ENCODE results near the gene NT5DC2. TPM values are rescaled to one million over a fixed set of nuclear protein-coding genes. Genes with fewer than 3 reads are reported as not detected.

Gene NT5DC2
- 44.1 and 64.9 TPM in 2 replicates for total RNA-seq (2012; rRNA removed)

DNA sequence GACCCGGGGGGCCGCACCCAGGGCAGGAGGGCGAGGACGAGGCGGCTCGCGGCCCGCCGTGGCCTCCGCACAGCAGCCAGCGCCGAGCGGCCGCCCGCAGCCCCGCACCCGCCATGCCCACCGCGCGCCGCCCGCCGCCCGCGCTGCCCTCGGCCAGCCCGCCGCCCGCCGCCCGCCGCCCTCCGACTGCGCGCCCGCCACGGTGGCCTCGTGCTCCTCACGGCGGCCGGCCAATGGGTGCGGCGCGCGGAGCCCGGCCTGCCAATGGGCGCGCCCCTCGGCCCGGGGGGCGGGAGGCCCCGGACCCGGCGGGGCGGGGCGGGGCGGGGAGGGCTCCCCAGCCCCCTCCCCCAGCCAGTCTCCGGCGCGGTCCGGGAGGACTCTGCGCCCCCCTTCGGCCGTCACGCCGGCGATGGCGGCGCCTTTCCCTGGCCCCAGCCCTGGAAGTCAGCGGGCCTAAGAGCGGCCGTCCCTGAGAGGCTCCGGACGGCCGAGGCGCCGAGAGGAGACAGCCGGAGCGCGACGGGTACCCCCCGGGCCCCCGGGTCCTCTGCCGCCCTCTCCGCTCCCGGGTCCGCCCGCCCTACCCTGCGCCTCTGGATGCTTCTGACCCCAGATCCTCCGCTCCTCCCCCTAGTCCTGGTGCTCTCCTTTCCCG lies at the start of gene NT5DC2:
Gene NT5DC2 (minus strand): TSS at position 235 of the 658 bp plus-strand sequence. CDS start 120 bp downstream, at position 115.
- Histone ChIP-seq H3K4me1 (ENCODE audit: control insufficient read depth, insufficient read depth, low read length) (peaks cover 47% of the 10 kb centered on the region), H3K4me3 (ENCODE audit: low read length) (peak within 1 kb of the TSS; percentile 84), H3K36me3 (ENCODE audit: insufficient read depth, low read length) (peaks cover 5% of the 10 kb centered on the region), H3K9ac (ENCODE audit: low read depth, low read length) (peak within 1 kb of the TSS; percentile 83), H3K27me3 (ENCODE audit: control insufficient read depth, insufficient read depth, low read length) (no peaks in the 10 kb centered on the region), H3K9me3 (replicated peaks; ENCODE audit: low read length) (no peaks in the 10 kb centered on the region), H3K4me2 (ENCODE audit: low read length) (peak within 1 kb of the TSS; percentile 90)

DNA sequence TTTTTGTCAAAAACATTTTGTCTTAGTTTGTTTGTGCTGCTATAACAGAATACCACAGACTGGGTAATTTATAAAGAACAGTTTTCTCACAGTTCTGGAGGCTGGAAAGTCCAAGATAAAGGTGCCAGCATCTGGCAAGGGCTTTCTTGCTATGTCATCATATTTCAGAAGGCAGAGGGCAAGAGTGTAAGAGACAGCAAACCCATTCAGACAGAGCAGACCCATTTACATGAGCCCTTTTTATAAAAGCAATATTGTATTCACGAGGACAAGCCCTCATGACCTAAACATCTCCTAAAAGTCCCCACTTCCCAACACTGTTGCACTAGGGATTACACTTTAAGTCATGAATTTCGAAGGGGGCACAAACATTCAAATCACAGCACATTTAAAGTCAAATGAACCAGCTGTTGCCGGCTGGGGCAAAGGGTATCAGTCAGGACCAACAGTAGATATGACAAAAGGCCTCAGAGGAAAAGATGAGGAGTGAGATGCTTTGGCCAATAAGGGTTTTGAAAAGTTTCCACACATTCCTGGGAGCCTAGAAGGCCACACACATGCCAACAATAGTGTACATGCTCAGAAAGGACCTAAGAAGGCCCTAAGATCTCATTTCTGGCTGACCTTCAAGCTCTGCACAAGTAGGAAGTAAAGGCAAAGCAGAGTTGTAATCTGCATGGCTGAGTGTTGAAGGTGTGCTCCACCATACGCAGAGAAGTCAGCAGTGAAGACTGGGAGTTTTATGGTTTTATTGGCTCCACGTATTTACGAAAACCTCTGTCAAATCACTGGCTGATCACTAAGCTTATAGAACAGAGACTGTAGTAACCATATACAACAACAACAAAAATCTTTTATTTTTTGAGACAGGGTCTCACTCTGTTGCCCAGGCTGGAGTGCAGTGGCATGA lies 40.7 kb upstream of the NT5DC2 start:
- peaks cover 45% of the 10 kb centered on the region for H3K36me3 ChIP-seq (ENCODE audit: insufficient read depth, low read length)
- H3K4me1 ChIP-seq (ENCODE audit: control insufficient read depth, insufficient read depth, low read length) = peaks cover 9% of the 10 kb centered on the region
- no peak overlapping the region for H3K9ac ChIP-seq (ENCODE audit: low read depth, low read length)
- H3K9me3 ChIP-seq (replicated peaks; ENCODE audit: low read length) = no peaks in the 10 kb centered on the region
- no peak overlapping the region for H3K4me2 ChIP-seq (ENCODE audit: low read length)
- no peaks in the 10 kb centered on the region for H3K27me3 ChIP-seq (ENCODE audit: control insufficient read depth, insufficient read depth, low read length)
- H3K4me3 ChIP-seq (ENCODE audit: low read length) = no peak overlapping the region

DNA sequence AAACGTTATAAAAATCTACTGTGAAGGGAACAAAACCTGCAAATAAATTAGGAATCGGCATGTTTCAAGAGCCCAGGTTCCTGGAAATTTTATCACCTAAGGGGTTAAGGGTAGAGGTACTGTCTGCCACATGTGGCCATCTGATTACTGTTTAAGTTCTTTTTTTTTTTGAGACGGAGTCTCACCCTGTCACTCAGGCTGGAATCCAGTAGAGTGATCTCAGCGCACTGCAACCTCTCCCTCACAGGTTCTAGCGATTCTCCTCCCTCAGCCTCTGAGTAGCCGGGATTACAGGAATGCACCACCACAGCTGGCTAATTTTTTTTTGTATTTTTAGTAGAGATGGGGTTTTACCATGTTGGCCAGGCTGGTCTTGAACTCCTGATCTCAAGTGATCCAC lies 38.6 kb upstream of the NT5DC2 start:
- no peaks in the 10 kb centered on the region for H3K9me3 ChIP-seq (replicated peaks; ENCODE audit: low read length)
- H3K9ac ChIP-seq (ENCODE audit: low read depth, low read length) = no peak overlapping the region
- H3K4me1 ChIP-seq (ENCODE audit: control insufficient read depth, insufficient read depth, low read length) = peaks cover 9% of the 10 kb centered on the region
- H3K27me3 ChIP-seq (ENCODE audit: control insufficient read depth, insufficient read depth, low read length) = no peaks in the 10 kb centered on the region
- peaks cover 30% of the 10 kb centered on the region for H3K36me3 ChIP-seq (ENCODE audit: insufficient read depth, low read length)
- no peak overlapping the region for H3K4me2 ChIP-seq (ENCODE audit: low read length)
- no peak overlapping the region for H3K4me3 ChIP-seq (ENCODE audit: low read length)

DNA sequence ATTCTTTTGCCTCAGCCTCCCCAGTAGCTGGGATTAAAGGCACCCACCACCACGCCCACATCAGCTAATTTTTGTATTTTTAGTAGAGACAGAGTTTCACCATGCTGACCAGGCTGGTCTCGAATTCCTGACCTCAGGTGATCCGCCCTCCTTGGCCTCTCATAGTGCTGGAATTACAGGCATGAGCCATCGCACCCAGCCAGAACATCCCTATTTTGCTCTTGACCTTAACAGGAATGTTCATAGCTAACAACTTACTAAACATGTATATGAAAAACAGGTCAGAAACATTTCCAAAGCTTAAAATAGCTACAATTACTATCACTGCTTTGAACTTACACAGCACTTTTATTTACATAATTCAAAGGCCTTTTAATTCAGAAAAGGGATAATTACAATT lies 36.4 kb upstream of the NT5DC2 start:
- no peaks in the 10 kb centered on the region for H3K9me3 ChIP-seq (replicated peaks; ENCODE audit: low read length)
- peaks cover 9% of the 10 kb centered on the region for H3K4me1 ChIP-seq (ENCODE audit: control insufficient read depth, insufficient read depth, low read length)
- no peak overlapping the region for H3K4me2 ChIP-seq (ENCODE audit: low read length)
- H3K27me3 ChIP-seq (ENCODE audit: control insufficient read depth, insufficient read depth, low read length) = no peaks in the 10 kb centered on the region
- no peak overlapping the region for H3K9ac ChIP-seq (ENCODE audit: low read depth, low read length)
- peaks cover 25% of the 10 kb centered on the region for H3K36me3 ChIP-seq (ENCODE audit: insufficient read depth, low read length)
- H3K4me3 ChIP-seq (ENCODE audit: low read length) = no peak overlapping the region

DNA sequence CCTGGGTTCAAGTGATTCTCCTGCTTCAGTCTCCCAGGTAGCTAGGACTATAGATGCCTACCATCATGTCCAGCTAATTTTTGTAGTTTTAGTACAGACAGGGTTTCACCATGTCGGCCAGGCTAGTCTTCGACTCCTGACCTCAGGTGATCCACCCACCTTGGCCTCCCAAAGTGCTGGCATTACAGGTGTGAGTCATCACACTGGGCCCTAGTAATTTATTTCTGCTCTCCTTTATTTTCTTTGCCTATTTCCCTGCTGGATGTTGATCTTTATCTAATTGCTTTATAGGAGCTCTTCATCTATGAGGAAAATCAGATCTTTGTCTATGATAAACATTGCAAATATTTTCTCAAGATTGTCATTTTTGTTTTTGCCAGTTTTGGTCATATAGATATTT lies 34.4 kb upstream of the NT5DC2 start:
- Histone ChIP-seq H3K36me3 (ENCODE audit: insufficient read depth, low read length) (peaks cover 22% of the 10 kb centered on the region), H3K9me3 (replicated peaks; ENCODE audit: low read length) (no peaks in the 10 kb centered on the region), H3K4me1 (ENCODE audit: control insufficient read depth, insufficient read depth, low read length) (peaks cover 9% of the 10 kb centered on the region)

DNA sequence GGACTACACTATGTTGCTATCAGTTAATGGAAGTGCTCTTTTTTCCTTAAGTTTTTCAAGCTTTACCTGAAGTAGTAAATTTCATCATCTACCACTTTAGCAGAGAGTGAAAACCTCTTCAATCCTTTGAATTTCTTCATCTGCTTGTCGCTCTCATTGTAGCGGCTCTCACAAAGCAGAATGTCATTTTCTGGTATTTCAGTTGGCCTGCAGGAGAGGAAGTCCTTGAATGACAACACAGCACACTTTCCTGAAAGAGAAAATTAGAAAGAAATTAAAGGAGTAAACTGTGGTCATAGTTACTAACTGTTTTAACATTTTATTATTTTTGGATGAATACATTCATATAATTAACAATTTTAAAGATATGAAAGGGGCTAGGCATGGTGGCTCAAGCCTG lies 30.3 kb upstream of the NT5DC2 start:
- no peak overlapping the region for H3K4me2 ChIP-seq (ENCODE audit: low read length)
- H3K36me3 ChIP-seq (ENCODE audit: insufficient read depth, low read length) = peaks cover 52% of the 10 kb centered on the region

More for the DNA sequence above, 34.4 kb upstream of the NT5DC2 start:
- Histone ChIP-seq H3K4me2 (ENCODE audit: low read length) (no peak overlapping the region), H3K27me3 (ENCODE audit: control insufficient read depth, insufficient read depth, low read length) (no peaks in the 10 kb centered on the region), H3K9ac (ENCODE audit: low read depth, low read length) (no peak overlapping the region), H3K4me3 (ENCODE audit: low read length) (no peak overlapping the region)

DNA sequence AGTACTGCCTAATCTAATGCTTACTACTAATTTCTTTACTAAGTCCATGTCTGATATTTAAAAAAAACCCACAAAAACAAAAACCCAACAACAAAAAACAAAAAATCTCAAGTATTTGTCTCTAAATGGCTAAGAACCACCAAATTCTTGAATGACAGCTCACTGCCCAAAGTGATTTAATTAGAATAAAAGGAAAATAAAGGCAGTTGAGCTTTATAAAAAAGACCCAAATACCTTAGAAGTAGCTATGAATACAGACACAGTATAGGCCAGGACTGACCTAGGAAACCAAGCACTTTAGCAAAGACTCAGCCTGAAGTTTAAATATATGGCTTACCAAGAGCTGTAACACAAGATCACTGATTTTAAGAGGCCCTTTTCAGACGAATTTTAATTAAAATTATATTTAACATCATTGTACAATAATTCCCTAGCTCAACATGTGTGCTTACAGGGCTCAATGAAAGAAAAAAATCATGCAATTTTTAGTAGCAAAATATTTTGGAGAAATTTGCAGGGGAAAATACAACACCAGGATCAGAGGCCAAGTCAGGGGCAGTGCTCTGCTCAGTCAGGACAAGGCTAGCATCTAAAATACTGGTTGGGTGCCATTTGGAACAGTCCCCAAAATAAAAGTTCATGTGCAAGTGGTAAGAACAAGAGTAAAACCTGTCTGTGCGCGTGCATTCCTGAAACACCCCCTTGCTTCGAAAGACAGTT lies 27.5 kb upstream of the NT5DC2 start:
- no peak overlapping the region for H3K4me3 ChIP-seq (ENCODE audit: low read length)
- peaks cover 70% of the 10 kb centered on the region for H3K36me3 ChIP-seq (ENCODE audit: insufficient read depth, low read length)
- H3K9me3 ChIP-seq (replicated peaks; ENCODE audit: low read length) = no peaks in the 10 kb centered on the region
- H3K4me2 ChIP-seq (ENCODE audit: low read length) = no peak overlapping the region
- H3K9ac ChIP-seq (ENCODE audit: low read depth, low read length) = no peak overlapping the region
- H3K27me3 ChIP-seq (ENCODE audit: control insufficient read depth, insufficient read depth, low read length) = no peaks in the 10 kb centered on the region
- H3K4me1 ChIP-seq (ENCODE audit: control insufficient read depth, insufficient read depth, low read length) = no peaks in the 10 kb centered on the region

More for the DNA sequence above, 30.3 kb upstream of the NT5DC2 start:
- Histone ChIP-seq H3K27me3 (ENCODE audit: control insufficient read depth, insufficient read depth, low read length) (no peaks in the 10 kb centered on the region), H3K9me3 (replicated peaks; ENCODE audit: low read length) (no peaks in the 10 kb centered on the region), H3K9ac (ENCODE audit: low read depth, low read length) (no peak overlapping the region), H3K4me3 (ENCODE audit: low read length) (no peak overlapping the region), H3K4me1 (ENCODE audit: control insufficient read depth, insufficient read depth, low read length) (no peaks in the 10 kb centered on the region)

DNA sequence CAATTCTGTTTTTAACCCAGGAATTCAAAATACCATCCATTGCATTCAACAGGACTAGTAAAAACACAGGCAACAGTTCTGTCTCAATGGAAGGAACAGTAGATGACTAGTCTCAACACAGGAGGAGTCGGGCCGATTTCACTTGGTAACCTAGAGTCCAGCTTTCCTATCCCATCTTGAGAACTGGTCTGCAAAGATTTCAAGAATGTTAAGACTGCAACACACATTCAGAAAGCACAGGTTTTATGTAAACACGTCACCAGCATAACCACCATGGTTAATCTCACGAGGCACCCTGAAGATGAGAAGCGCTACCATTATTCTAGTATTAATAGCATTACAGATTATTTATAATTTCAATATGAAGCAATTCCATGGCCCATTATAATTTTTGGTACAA lies 24.8 kb upstream of the NT5DC2 start:
- no peaks in the 10 kb centered on the region for H3K27me3 ChIP-seq (ENCODE audit: control insufficient read depth, insufficient read depth, low read length)
- H3K36me3 ChIP-seq (ENCODE audit: insufficient read depth, low read length) = peaks cover 74% of the 10 kb centered on the region
- no peak overlapping the region for H3K4me2 ChIP-seq (ENCODE audit: low read length)
- H3K4me1 ChIP-seq (ENCODE audit: control insufficient read depth, insufficient read depth, low read length) = no peaks in the 10 kb centered on the region
- no peak overlapping the region for H3K9ac ChIP-seq (ENCODE audit: low read depth, low read length)
- H3K4me3 ChIP-seq (ENCODE audit: low read length) = no peak overlapping the region
- no peaks in the 10 kb centered on the region for H3K9me3 ChIP-seq (replicated peaks; ENCODE audit: low read length)

DNA sequence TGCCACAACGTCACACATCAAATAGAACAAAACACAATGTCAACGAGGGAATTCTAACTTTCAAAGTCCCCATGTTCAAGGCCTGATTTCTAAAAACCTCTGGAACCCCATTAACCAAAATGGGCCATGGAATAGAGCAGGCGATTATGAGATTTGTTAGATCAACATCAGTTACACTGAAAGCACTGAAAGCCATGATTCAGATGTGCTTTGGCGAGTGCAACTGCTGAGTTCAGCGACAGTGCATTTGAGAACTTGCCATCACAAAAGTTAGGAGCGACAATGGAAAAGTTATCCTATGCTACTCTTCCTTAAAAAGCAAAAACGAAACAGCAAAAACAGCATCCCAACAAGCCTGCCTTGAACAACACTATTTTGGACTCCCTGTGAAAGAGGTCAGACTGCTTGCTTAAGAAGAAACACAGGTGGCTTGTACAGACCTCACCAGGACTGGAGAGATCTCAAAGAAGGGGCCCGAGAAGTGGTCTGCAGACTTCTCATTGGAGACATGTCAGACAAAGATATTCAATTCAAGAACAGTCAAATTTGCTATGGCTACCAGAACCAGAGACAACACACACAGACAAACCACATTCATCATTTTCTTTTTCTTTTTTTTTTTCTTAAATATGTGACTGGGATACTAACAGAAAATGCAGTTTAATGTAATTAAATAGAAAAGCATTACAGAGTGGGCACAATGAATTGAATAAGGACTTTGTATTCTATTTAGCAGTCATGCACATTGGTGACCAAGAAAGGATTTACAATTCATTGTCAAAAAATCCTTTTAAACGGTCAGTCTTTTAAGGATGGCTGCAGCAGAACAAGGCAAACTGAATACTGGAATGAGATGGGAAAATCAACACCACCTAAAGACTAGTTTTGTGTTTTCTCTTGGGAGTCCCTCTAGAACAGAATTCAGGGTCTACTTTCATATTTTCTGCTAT lies 23.6 kb upstream of the NT5DC2 start:
- Histone ChIP-seq H3K36me3 (ENCODE audit: insufficient read depth, low read length) (peaks cover 78% of the 10 kb centered on the region), H3K9ac (ENCODE audit: low read depth, low read length) (no peak overlapping the region), H3K4me1 (ENCODE audit: control insufficient read depth, insufficient read depth, low read length) (no peaks in the 10 kb centered on the region), H3K4me2 (ENCODE audit: low read length) (no peak overlapping the region), H3K9me3 (replicated peaks; ENCODE audit: low read length) (no peaks in the 10 kb centered on the region), H3K4me3 (ENCODE audit: low read length) (no peak overlapping the region), H3K27me3 (ENCODE audit: control insufficient read depth, insufficient read depth, low read length) (no peaks in the 10 kb centered on the region)

DNA sequence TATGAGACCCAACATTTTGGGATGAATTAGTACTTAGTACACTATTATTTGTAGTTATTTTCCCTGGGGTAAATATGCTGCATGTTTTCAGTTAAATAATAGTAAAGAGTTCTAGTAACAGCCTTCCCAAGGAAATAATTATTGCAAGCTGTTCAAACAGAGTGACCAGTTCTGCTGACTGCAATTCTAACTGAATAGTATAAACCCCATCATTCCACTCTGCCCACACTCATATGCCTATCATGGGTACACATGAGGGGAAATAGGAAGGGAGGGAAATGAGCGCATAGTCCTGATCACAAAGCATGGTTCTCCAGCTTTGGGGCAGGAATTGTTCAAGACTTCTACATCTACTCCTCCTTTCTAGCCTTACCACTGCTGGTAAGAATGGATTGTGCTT lies 21.4 kb upstream of the NT5DC2 start:
- H3K4me1 ChIP-seq (ENCODE audit: control insufficient read depth, insufficient read depth, low read length) = no peaks in the 10 kb centered on the region
- peaks cover 81% of the 10 kb centered on the region for H3K36me3 ChIP-seq (ENCODE audit: insufficient read depth, low read length)
- H3K27me3 ChIP-seq (ENCODE audit: control insufficient read depth, insufficient read depth, low read length) = no peaks in the 10 kb centered on the region
- no peak overlapping the region for H3K4me2 ChIP-seq (ENCODE audit: low read length)
- no peaks in the 10 kb centered on the region for H3K9me3 ChIP-seq (replicated peaks; ENCODE audit: low read length)
- no peak overlapping the region for H3K9ac ChIP-seq (ENCODE audit: low read depth, low read length)
- H3K4me3 ChIP-seq (ENCODE audit: low read length) = no peak overlapping the region

Data from skeletal muscle satellite cell (primary cell).